HepG2 (cell line): ENCODE results near the gene ZBTB20. TPM values are rescaled to one million over a fixed set of nuclear protein-coding genes. Genes with fewer than 3 reads are reported as not detected.

Experiments
- ATAC-seq: fragments of 200-7000 bp; cut with Tn5 transposase; 3 replicates; pipeline ENCODE4 v1.9.1; 2020; ENCODE audit warnings: mild to moderate bottlenecking, moderate library complexity
- BruUV-seq: library from RNA; stranded (reverse); fragments of 400-500 nt; replicated peaks from 2 replicates; lab custom pipeline; 2021; lab: Mats Ljungman, UMichigan
- CTCF ChIA-PET: fragments of 300-600 bp; formaldehyde crosslinking; extraction: SDS; loops from one replicate; lab custom pipeline; 2021; ENCODE audit warnings: low total read pairs, inconsistent platforms, low intra/inter-chr PET ratio; lab: Yijun Ruan, JAX
- POLR2A ChIA-PET: fragments of 350-600 bp; sonication (Branson Sonifier 250); formaldehyde crosslinking; loops from one replicate; lab custom pipeline; 2020; ENCODE audit warnings: antibody characterized with exemption, inconsistent platforms; lab: Yijun Ruan, JAX
- DNase-seq: peaks from one replicate; pipeline ENCODE4 v3.0.0-alpha.2; 2015; ENCODE audit warnings: low spot score
- FAIRE-seq: peaks from 3 replicates; lab custom pipeline; 2011; peaks lifted over from hg19 to GRCh38; lab: Jason Lieb, UNC
- H2AFZ ChIP-seq: one replicate; pipeline ENCODE4 v1.6.1; 2011; ENCODE audit warnings: low read length, inconsistent platforms
- H3K27ac ChIP-seq: fragments of 300-600 bp; 3 replicates; pipeline ENCODE4 v1.8.0; 2011; ENCODE audit warnings: mixed run types, mild to moderate bottlenecking, mixed read lengths, low read length, inconsistent platforms; ENCODE audit not compliant: insufficient read depth; ENCODE audit errors: extremely low read length
- H3K27me3 ChIP-seq, 2 experiments: fragments of 200-600 bp in 1 of 2; 2 replicates in 1 of 2; 3 replicates in 1 of 2; pipeline versions ENCODE4 v1.6.0 to v1.8.0; 2011; ENCODE audit warnings: low read length in 2 of 2, mild to moderate bottlenecking in 2 of 2, moderate library complexity in 2 of 2, inconsistent platforms in 1 of 2; ENCODE audit not compliant: insufficient read depth in 2 of 2, control insufficient read depth in 1 of 2
- H3K36me3 ChIP-seq, 2 experiments: fragments of 200-600 bp in 1 of 2; replicated peaks in 1 of 2; 2 replicates in 1 of 2; 3 replicates in 1 of 2; pipeline versions ENCODE4 v1.5.1 to v1.8.0; 2011; ENCODE audit warnings: low read length in 2 of 2, inconsistent platforms in 1 of 2; ENCODE audit not compliant: insufficient read depth in 2 of 2, control insufficient read depth in 1 of 2
- H3K4me1 ChIP-seq: 2 replicates; pipeline ENCODE4 v1.5.1; 2012; ENCODE audit warnings: low read length, inconsistent platforms; ENCODE audit not compliant: insufficient read depth
- H3K4me2 ChIP-seq: 2 replicates; pipeline ENCODE4 v1.6.0; 2011; ENCODE audit warnings: low read depth, low read length, inconsistent platforms
- H3K4me3 ChIP-seq, 3 experiments: fragments of 200-600 bp in 1 of 3; sonication (generic), shearing (Covaris generic) in 1 of 3; replicated peaks in 1 of 3; 2 replicates each; pipeline ENCODE4 v1.5.1; 2011 to 2016; ENCODE audit warnings: low read length in 3 of 3, inconsistent platforms in 2 of 3, low read depth in 2 of 3, mild to moderate bottlenecking in 2 of 3, control low read depth in 1 of 3, mixed read lengths in 1 of 3; ENCODE audit not compliant: insufficient read depth in 1 of 3
- H3K79me2 ChIP-seq: one replicate; pipeline ENCODE4 v1.6.1; 2011; ENCODE audit warnings: low read length, inconsistent platforms; ENCODE audit not compliant: insufficient read depth
- H3K9ac ChIP-seq: 2 replicates; pipeline ENCODE4 v1.6.0; 2011; ENCODE audit warnings: mild to moderate bottlenecking, low read depth, low read length, inconsistent platforms; ENCODE audit not compliant: insufficient read depth
- H3K9me3 ChIP-seq: 2 replicates; pipeline ENCODE4 v1.5.1; 2012; ENCODE audit warnings: mild to moderate bottlenecking, low read length
- H4K20me1 ChIP-seq: 2 replicates; pipeline ENCODE4 v1.6.0; 2011; ENCODE audit warnings: inconsistent platforms, mild to moderate bottlenecking, low read length, moderate library complexity; ENCODE audit not compliant: insufficient read depth
- GLMP ChIP-seq: sonication (generic); formaldehyde crosslinking; IDR thresholded peaks from 2 replicates; pipeline ENCODE4 v1.9.0; 2021; ENCODE audit warnings: missing genetic modification reagents, mild to moderate bottlenecking, borderline replicate concordance
- HOXA9 ChIP-seq: sonication (generic); formaldehyde crosslinking; IDR thresholded peaks from 2 replicates; pipeline ENCODE4 v1.8.1; 2022; ENCODE audit warnings: missing genetic modification reagents, mild to moderate bottlenecking, moderate library complexity, borderline replicate concordance
- KDM3A ChIP-seq: IDR thresholded peaks from 2 replicates; pipeline ENCODE4 v1.6.1; 2018; ENCODE audit warnings: low read depth, missing compliant biosample characterization
- MXD3 ChIP-seq: IDR thresholded peaks from 2 replicates; pipeline ENCODE4 v1.6.1; 2016; ENCODE audit warnings: mild to moderate bottlenecking, missing biosample characterization, missing genetic modification reagents
- PRDM10 ChIP-seq: sonication (generic); formaldehyde crosslinking; IDR thresholded peaks from 2 replicates; pipeline ENCODE4 v1.4.0; 2020; ENCODE audit warnings: low read depth, missing genetic modification reagents
- ZNF746 ChIP-seq: sonication (generic); formaldehyde crosslinking; IDR thresholded peaks from 2 replicates; pipeline ENCODE4 v1.8.0; 2022; ENCODE audit warnings: mild to moderate bottlenecking, missing genetic modification reagents
- ZNF780A ChIP-seq: sonication (generic); formaldehyde crosslinking; IDR thresholded peaks from 2 replicates; pipeline ENCODE4 v1.8.0; 2022; ENCODE audit warnings: mild to moderate bottlenecking, missing genetic modification reagents, moderate library complexity
- WGBS: methylation state at CpG from one replicate; pipeline ENCODE4 v1.1.6; 2017; ENCODE audit warnings: low lambda C conversion rate; 5-methylcytosine and 5-hydroxymethylcytosine counted together
- in situ Hi-C: cut with HindIII; loops from 2 replicates; pipeline ENCODE4 v1.10.0; 2017; ENCODE audit warnings: low pct_unique_long_range_greater_than_20kb; ENCODE audit not compliant: extremely low pct_ligation_motif_present
- intact Hi-C: fragments of 100-400 bp; cut with micrococcal nuclease; formaldehyde crosslinking; loops from one replicate; pipeline ENCODE4 v1.10.0; 2022; ENCODE audit not compliant: unreplicated experiment
- polyA plus RNA-seq, 8 experiments: library from polyadenylated mRNA; depleted of rRNA in 3 of 8; stranded (reverse) in 7 of 8; unstranded in 1 of 8; fragments of >200 nt; fragmentation: Illumina TruSeq in 4 of 8; extraction: Trizol in 4 of 8; gene quantifications; 2 replicates each; pipeline versions ENCODE4 v1.2.1 to v1.2.3, GENCODE V29; 2011 to 2016; ENCODE audit warnings: low read depth in 4 of 8, missing spikeins in 1 of 8, mixed read lengths in 1 of 8; ENCODE audit not compliant: insufficient read depth in 1 of 8
- total RNA-seq, 5 experiments: library from RNA; depleted of rRNA; stranded (reverse); fragments of >200 nt; fragmentation: Illumina TruSeq; extraction: Trizol; gene quantifications; 2 replicates each; pipeline ENCODE4 v1.2.3, GENCODE V29; 2016; ENCODE audit warnings: low read depth in 1 of 5
- TF ChIP-seq, protein P1 (sequence below): IDR thresholded peaks from 2 replicates; pipeline ENCODE4 v1.6.1; 2016; ENCODE audit warnings: low read depth, missing genetic modification reagents, missing compliant biosample characterization
- TF ChIP-seq, protein P2 (sequence below): sonication (generic); formaldehyde crosslinking; IDR thresholded peaks from 2 replicates; pipeline ENCODE4 v1.5.0; 2020; ENCODE audit warnings: mild to moderate bottlenecking, missing genetic modification reagents, borderline replicate concordance

The ZBTB20 gene
- total and polyA plus RNA-seq, 2 of the 13 experiments (the other 11 are each of a cell fraction or from before 2014, with no cell fraction given): 1.9 to 8.8 TPM

DNA sequence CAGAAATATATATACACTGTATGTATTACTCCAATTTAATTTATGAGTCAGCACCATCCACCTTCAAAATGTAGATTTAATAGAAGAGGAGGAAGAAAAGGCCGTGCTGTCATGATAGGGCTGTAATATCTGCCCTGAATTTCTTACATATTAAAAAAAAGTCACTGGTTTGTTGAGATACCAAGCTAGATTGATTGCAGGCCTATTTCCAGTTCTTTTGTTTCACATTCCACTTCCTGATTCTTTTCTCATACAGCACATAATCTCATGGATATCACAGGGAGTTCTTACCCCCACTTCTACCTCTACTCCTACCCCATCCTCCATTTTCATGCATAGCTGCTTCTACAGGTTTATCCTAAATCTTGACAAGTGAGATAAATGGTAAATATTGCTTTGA, 290.3 kb downstream of the ZBTB20 start:
- intact Hi-C loops: no loop called here
- TF ChIP-seq, protein P1, sequence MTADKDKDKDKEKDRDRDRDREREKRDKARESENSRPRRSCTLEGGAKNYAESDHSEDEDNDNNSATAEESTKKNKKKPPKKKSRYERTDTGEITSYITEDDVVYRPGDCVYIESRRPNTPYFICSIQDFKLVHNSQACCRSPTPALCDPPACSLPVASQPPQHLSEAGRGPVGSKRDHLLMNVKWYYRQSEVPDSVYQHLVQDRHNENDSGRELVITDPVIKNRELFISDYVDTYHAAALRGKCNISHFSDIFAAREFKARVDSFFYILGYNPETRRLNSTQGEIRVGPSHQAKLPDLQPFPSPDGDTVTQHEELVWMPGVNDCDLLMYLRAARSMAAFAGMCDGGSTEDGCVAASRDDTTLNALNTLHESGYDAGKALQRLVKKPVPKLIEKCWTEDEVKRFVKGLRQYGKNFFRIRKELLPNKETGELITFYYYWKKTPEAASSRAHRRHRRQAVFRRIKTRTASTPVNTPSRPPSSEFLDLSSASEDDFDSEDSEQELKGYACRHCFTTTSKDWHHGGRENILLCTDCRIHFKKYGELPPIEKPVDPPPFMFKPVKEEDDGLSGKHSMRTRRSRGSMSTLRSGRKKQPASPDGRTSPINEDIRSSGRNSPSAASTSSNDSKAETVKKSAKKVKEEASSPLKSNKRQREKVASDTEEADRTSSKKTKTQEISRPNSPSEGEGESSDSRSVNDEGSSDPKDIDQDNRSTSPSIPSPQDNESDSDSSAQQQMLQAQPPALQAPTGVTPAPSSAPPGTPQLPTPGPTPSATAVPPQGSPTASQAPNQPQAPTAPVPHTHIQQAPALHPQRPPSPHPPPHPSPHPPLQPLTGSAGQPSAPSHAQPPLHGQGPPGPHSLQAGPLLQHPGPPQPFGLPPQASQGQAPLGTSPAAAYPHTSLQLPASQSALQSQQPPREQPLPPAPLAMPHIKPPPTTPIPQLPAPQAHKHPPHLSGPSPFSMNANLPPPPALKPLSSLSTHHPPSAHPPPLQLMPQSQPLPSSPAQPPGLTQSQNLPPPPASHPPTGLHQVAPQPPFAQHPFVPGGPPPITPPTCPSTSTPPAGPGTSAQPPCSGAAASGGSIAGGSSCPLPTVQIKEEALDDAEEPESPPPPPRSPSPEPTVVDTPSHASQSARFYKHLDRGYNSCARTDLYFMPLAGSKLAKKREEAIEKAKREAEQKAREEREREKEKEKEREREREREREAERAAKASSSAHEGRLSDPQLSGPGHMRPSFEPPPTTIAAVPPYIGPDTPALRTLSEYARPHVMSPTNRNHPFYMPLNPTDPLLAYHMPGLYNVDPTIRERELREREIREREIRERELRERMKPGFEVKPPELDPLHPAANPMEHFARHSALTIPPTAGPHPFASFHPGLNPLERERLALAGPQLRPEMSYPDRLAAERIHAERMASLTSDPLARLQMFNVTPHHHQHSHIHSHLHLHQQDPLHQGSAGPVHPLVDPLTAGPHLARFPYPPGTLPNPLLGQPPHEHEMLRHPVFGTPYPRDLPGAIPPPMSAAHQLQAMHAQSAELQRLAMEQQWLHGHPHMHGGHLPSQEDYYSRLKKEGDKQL: no peak
- TF ChIP-seq, protein P2, sequence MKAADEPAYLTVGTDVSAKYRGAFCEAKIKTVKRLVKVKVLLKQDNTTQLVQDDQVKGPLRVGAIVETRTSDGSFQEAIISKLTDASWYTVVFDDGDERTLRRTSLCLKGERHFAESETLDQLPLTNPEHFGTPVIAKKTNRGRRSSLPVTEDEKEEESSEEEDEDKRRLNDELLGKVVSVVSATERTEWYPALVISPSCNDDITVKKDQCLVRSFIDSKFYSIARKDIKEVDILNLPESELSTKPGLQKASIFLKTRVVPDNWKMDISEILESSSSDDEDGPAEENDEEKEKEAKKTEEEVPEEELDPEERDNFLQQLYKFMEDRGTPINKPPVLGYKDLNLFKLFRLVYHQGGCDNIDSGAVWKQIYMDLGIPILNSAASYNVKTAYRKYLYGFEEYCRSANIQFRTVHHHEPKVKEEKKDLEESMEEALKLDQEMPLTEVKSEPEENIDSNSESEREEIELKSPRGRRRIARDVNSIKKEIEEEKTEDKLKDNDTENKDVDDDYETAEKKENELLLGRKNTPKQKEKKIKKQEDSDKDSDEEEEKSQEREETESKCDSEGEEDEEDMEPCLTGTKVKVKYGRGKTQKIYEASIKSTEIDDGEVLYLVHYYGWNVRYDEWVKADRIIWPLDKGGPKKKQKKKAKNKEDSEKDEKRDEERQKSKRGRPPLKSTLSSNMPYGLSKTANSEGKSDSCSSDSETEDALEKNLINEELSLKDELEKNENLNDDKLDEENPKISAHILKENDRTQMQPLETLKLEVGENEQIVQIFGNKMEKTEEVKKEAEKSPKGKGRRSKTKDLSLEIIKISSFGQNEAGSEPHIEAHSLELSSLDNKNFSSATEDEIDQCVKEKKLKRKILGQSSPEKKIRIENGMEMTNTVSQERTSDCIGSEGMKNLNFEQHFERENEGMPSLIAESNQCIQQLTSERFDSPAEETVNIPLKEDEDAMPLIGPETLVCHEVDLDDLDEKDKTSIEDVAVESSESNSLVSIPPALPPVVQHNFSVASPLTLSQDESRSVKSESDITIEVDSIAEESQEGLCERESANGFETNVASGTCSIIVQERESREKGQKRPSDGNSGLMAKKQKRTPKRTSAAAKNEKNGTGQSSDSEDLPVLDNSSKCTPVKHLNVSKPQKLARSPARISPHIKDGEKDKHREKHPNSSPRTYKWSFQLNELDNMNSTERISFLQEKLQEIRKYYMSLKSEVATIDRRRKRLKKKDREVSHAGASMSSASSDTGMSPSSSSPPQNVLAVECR (CRISPR knock-in tag): no peak
- TF ChIP-seq KDM3A (CRISPR knock-in tag) (no peak), PRDM10 (CRISPR knock-in tag) (no peak), GLMP (no peak), ZNF780A (CRISPR knock-in tag) (no peak), ZNF746 (CRISPR knock-in tag) (no peak), HOXA9 (CRISPR knock-in tag) (no peak), MXD3 (CRISPR knock-in tag) (no peak)

More for the DNA sequence above, 290.3 kb downstream of the ZBTB20 start:
- Histone ChIP-seq H3K36me3 (no peaks in the 10 kb centered on the region), H3K4me3 (no peak overlapping the region), H3K27me3 (no peaks in the 10 kb centered on the region), H4K20me1 (no peaks in the 10 kb centered on the region), H2AFZ (no peak overlapping the region), H3K27ac (no peak overlapping the region), H3K4me2 (no peak overlapping the region), H3K9me3 (no peaks in the 10 kb centered on the region), H3K9ac (no peak overlapping the region), H3K4me1 (no peaks in the 10 kb centered on the region), H3K79me2 (no peaks in the 10 kb centered on the region)
- BruUV-seq: no TSS peak
- ATAC-seq: no peak
- no peak for DNase-seq
- ChIA-PET CTCF (no interaction called here), POLR2A (no interaction called here)
- no peak for FAIRE-seq
- 22% methylated on average over 1 of the region's 1 CpG for WGBS
- in situ Hi-C loops: no loop called here
